Uterus (tissue), 2 donors: ENCODE results near the gene SCFD2.

Experiments
- CTCF ChIP-seq, 4 experiments: fragments of 200-600 bp in 2 of 4; fragments of 450-650 bp in 2 of 4; sonication (generic) in 2 of 4; IDR thresholded peaks; one replicate each; pipeline ENCODE4 v1.5.1; 2016 to 2019; ENCODE audit warnings: antibody characterized with exemption in 4 of 4, mild to moderate bottlenecking in 2 of 4, moderate library complexity in 1 of 4
- POLR2A ChIP-seq, 2 donors: fragments of 450-650 bp; IDR thresholded peaks; one replicate each; pipeline ENCODE4 v1.6.1; 2016; ENCODE audit warnings: antibody characterized with exemption in 2 of 2, mild to moderate bottlenecking in 1 of 2, moderate library complexity in 1 of 2

GRCh38 chr4:52904421-52904820 lies 461.4 kb downstream of the SCFD2 start:
- TF ChIP-seq CTCF (IDR thresholded peaks at IDR 0.05) (no peak), POLR2A (IDR thresholded peaks at IDR 0.05) (no peak)
